ENCODE data around the gene ZC3H13. TPM values are rescaled to one million over a fixed set of nuclear protein-coding genes. Genes with fewer than 3 reads are reported as not detected.
"Not testable (repeated sequence)": the region's sequence is repeated elsewhere in the genome, so short reads cannot be mapped to it uniquely, and the experiment has no call there.

ZC3H13 gene
- polyA plus RNA-seq, 1 donor from 2014 or later = 19.5 TPM

DNA sequence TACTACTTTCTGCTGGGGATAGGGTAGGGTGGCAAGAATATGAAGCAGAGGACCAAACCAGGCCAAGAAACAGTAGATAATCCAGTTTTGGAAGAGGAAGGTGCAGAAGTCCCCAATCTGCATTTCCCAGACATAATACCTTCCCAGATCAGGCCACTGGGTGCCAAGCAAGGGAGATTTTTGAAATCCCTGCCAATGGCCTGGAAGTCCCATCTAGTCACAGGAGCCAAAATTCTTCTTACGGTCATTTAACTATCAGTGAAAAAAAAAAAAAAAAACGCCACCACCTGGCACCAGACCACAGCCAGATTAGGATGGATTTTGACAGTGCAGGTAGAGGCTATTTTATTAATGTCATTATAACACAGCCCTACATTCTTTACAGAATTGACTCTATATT, 57.8 kb downstream of the ZC3H13 start:
- Histone ChIP-seq H3K9me2 (ENCODE audit: insufficient read depth, low read length) (no peaks in the 10 kb centered on the region), H3K4me2 (ENCODE audit: low read length) (no peak overlapping the region), H3K27me3 (ENCODE audit: insufficient read depth, low read depth, low read length) (no peaks in the 10 kb centered on the region), H3K4me3 (ENCODE audit: low read length) (no peak overlapping the region), H3K9me3 (ENCODE audit: low read length) (no peaks in the 10 kb centered on the region), H2AFZ (ENCODE audit: low read depth, low read length) (no peak overlapping the region), H3K27ac (ENCODE audit: low read length) (no peak overlapping the region), H3F3A (ENCODE audit: insufficient read depth, low read length, poor library complexity, severe bottlenecking) (no peaks in the 10 kb centered on the region), H3K36me3 (ENCODE audit: insufficient read depth, low read length) (no peaks in the 10 kb centered on the region), H4K20me1 (ENCODE audit: insufficient read depth) (no peaks in the 10 kb centered on the region), H3K9ac (ENCODE audit: low read length) (no peak overlapping the region), H3K79me2 (replicated peaks; ENCODE audit: insufficient read depth, low read length) (peaks cover 5% of the 10 kb centered on the region)
- TF ChIP-seq EP300 (conservative IDR thresholded peaks at IDR 0.05; ENCODE audit: poor library complexity, severe bottlenecking) = no peak

DNA sequence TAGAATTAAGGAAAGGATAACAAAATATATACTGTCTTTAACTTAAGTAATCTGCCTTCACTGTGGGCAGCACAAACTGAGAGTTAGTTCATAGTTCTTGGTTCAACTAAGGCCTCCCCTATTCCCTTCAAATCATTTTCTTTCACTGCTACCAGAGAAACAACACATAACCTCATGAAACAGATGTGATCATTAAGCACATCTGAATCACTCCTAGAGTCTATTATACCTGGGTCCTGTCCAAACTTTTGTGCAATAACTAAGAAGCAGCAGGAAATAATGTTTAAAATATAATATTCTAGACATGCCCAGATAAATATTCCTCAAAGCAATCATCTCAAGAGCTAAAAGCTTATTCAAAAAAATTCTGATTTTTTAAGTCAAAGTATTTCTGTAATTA, 62.9 kb downstream of the ZC3H13 start:
- Histone ChIP-seq H2AFZ (ENCODE audit: low read depth, low read length) (no peak overlapping the region), H3K27ac (ENCODE audit: low read length) (no peak overlapping the region), H3K9ac (ENCODE audit: low read length) (no peak overlapping the region), H3K79me2 (replicated peaks; ENCODE audit: insufficient read depth, low read length) (no peaks in the 10 kb centered on the region), H4K20me1 (ENCODE audit: insufficient read depth) (no peaks in the 10 kb centered on the region), H3K4me2 (ENCODE audit: low read length) (no peak overlapping the region), H3K27me3 (ENCODE audit: insufficient read depth, low read depth, low read length) (no peaks in the 10 kb centered on the region), H3K36me3 (ENCODE audit: insufficient read depth, low read length) (peaks cover 17% of the 10 kb centered on the region), H3K9me2 (ENCODE audit: insufficient read depth, low read length) (no peaks in the 10 kb centered on the region), H3K4me3 (ENCODE audit: low read length) (no peak overlapping the region), H3K9me3 (ENCODE audit: low read length) (no peaks in the 10 kb centered on the region), H3F3A (ENCODE audit: insufficient read depth, low read length, poor library complexity, severe bottlenecking) (no peaks in the 10 kb centered on the region)
- no peak for TF ChIP-seq TAF1 (IDR thresholded peaks at IDR 0.05; ENCODE audit: low read depth)
- no peak for TF ChIP-seq MXI1 (conservative IDR thresholded peaks at IDR 0.05; ENCODE audit: poor library complexity, severe bottlenecking)

DNA sequence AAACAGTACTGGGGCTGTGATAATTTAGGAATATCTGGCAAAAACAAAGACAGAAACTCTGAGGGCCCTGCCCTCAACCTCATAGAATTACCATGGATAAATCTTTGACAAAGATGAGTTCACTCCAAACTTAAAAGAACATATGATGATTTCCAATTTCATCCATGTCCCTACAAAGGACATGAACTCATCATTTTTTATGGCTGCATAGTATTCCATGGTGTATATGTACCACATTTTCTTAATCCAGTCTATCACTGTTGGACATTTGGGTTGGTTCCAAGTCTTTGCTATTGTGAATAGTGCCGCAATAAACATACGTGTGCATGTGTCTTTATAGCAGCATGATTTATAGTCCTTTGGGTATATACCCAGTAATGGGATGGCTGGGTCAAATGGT, 71.4 kb downstream of the ZC3H13 start:
- not testable (repeated sequence) for H3K9me2 ChIP-seq (ENCODE audit: insufficient read depth, low read length); H4K20me1 ChIP-seq (ENCODE audit: insufficient read depth); H3F3A ChIP-seq (ENCODE audit: insufficient read depth, low read length, poor library complexity, severe bottlenecking); H3K4me3 ChIP-seq (ENCODE audit: low read length); H2AFZ ChIP-seq (ENCODE audit: low read depth, low read length); H3K4me2 ChIP-seq (ENCODE audit: low read length); H3K9me3 ChIP-seq (ENCODE audit: low read length); H3K27ac ChIP-seq (ENCODE audit: low read length); H3K9ac ChIP-seq (ENCODE audit: low read length); H3K27me3 ChIP-seq (ENCODE audit: insufficient read depth, low read depth, low read length); H3K79me2 ChIP-seq (replicated peaks; ENCODE audit: insufficient read depth, low read length)
- peaks cover 12% of the 10 kb centered on the region for H3K36me3 ChIP-seq (ENCODE audit: insufficient read depth, low read length)

DNA sequence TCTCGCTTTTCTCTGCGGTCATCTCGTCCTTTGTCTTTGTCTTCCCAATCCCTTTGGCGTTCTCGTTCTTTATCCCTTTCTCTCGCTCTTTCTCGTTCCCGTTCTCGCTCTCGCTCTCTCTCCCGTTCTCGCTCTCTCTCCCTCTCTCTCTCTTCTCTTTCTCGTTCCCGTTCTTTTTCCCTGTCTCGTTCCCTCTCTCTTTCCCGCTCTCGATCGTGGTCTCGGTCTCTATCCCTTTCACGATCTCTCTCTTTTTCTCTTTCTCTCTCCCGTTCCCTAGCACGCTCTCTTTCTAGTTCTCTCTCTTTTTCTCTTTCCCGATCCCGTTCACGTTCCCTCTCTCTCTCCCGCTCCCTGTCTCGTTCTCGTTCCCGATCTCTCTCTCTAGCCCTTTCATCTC, 77.2 kb downstream of the ZC3H13 start:
- TF ChIP-seq RAD21 (conservative IDR thresholded peaks at IDR 0.05) (no peak), TAF1 (IDR thresholded peaks at IDR 0.05; ENCODE audit: low read depth) (no peak), EP300 (conservative IDR thresholded peaks at IDR 0.05; ENCODE audit: poor library complexity, severe bottlenecking) (no peak), POLR2AphosphoS5 (IDR thresholded peaks at IDR 0.05) (no peak), SMC3 (conservative IDR thresholded peaks at IDR 0.05; ENCODE audit: poor library complexity) (no peak), MXI1 (conservative IDR thresholded peaks at IDR 0.05; ENCODE audit: poor library complexity, severe bottlenecking) (no peak), EZH2 (IDR thresholded peaks at IDR 0.05; ENCODE audit: borderline replicate concordance, insufficient read depth, low read length, poor library complexity, severe bottlenecking) (no peak)
- TF ChIP-seq, protein P1, sequence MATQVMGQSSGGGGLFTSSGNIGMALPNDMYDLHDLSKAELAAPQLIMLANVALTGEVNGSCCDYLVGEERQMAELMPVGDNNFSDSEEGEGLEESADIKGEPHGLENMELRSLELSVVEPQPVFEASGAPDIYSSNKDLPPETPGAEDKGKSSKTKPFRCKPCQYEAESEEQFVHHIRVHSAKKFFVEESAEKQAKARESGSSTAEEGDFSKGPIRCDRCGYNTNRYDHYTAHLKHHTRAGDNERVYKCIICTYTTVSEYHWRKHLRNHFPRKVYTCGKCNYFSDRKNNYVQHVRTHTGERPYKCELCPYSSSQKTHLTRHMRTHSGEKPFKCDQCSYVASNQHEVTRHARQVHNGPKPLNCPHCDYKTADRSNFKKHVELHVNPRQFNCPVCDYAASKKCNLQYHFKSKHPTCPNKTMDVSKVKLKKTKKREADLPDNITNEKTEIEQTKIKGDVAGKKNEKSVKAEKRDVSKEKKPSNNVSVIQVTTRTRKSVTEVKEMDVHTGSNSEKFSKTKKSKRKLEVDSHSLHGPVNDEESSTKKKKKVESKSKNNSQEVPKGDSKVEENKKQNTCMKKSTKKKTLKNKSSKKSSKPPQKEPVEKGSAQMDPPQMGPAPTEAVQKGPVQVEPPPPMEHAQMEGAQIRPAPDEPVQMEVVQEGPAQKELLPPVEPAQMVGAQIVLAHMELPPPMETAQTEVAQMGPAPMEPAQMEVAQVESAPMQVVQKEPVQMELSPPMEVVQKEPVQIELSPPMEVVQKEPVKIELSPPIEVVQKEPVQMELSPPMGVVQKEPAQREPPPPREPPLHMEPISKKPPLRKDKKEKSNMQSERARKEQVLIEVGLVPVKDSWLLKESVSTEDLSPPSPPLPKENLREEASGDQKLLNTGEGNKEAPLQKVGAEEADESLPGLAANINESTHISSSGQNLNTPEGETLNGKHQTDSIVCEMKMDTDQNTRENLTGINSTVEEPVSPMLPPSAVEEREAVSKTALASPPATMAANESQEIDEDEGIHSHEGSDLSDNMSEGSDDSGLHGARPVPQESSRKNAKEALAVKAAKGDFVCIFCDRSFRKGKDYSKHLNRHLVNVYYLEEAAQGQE (IDR thresholded peaks at IDR 0.05; ENCODE audit: borderline replicate concordance) = no peak
- TF ChIP-seq, protein P2, sequence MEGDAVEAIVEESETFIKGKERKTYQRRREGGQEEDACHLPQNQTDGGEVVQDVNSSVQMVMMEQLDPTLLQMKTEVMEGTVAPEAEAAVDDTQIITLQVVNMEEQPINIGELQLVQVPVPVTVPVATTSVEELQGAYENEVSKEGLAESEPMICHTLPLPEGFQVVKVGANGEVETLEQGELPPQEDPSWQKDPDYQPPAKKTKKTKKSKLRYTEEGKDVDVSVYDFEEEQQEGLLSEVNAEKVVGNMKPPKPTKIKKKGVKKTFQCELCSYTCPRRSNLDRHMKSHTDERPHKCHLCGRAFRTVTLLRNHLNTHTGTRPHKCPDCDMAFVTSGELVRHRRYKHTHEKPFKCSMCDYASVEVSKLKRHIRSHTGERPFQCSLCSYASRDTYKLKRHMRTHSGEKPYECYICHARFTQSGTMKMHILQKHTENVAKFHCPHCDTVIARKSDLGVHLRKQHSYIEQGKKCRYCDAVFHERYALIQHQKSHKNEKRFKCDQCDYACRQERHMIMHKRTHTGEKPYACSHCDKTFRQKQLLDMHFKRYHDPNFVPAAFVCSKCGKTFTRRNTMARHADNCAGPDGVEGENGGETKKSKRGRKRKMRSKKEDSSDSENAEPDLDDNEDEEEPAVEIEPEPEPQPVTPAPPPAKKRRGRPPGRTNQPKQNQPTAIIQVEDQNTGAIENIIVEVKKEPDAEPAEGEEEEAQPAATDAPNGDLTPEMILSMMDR (IDR thresholded peaks at IDR 0.05; ENCODE audit: poor library complexity, severe bottlenecking) = no peak
- Histone ChIP-seq H3K9ac (ENCODE audit: low read length) (no peak overlapping the region), H4K20me1 (ENCODE audit: insufficient read depth) (no peaks in the 10 kb centered on the region), H3K4me2 (ENCODE audit: low read length) (no peak overlapping the region), H3K27me3 (ENCODE audit: insufficient read depth, low read depth, low read length) (no peaks in the 10 kb centered on the region), H3K4me3 (ENCODE audit: low read length) (no peak overlapping the region), H2AFZ (ENCODE audit: low read depth, low read length) (no peak overlapping the region), H3K36me3 (ENCODE audit: insufficient read depth, low read length) (peaks cover 14% of the 10 kb centered on the region), H3K27ac (ENCODE audit: low read length) (no peak overlapping the region), H3F3A (ENCODE audit: insufficient read depth, low read length, poor library complexity, severe bottlenecking) (no peaks in the 10 kb centered on the region), H3K9me2 (ENCODE audit: insufficient read depth, low read length) (no peaks in the 10 kb centered on the region), H3K79me2 (replicated peaks; ENCODE audit: insufficient read depth, low read length) (no peaks in the 10 kb centered on the region), H3K9me3 (ENCODE audit: low read length) (no peaks in the 10 kb centered on the region)
